Heart left ventricle (tissue), 16 donors: Measurements from ENCODE around the gene TYR. TPM values are rescaled to one million over a fixed set of nuclear protein-coding genes. Genes with fewer than 3 reads are reported as not detected.
"Not testable (repeated sequence)": the region's sequence is repeated elsewhere in the genome, so short reads cannot be mapped to it uniquely, and the experiment has no call there.

Experiments
- ATAC-seq, 4 donors: fragments of 200-7000 bp; cut with Tn5 transposase; one replicate each; pipeline ENCODE4 v1.9.1; 2020 to 2022; ENCODE audit warnings: moderate library complexity in 4 of 4, mild to moderate bottlenecking in 3 of 4, moderate number of reproducible peaks in 1 of 4
- DNase-seq, 5 donors: peaks; one replicate each; pipeline ENCODE4 v3.0.0-alpha.2; 2020
- H3K27ac ChIP-seq, 12 donors: fragments of 200-600 bp; sonication (generic) in 4 of 12; one replicate each; pipeline versions ENCODE4 v1.5.0 to v1.8.0; 2016 to 2022; ENCODE audit warnings: mild to moderate bottlenecking in 2 of 12
- H3K27me3 ChIP-seq, 9 donors: fragments of 200-600 bp; sonication (generic) in 2 of 9; one replicate each; pipeline versions ENCODE4 v1.5.1 to v1.8.0; 2016 to 2022; ENCODE audit warnings: mild to moderate bottlenecking in 3 of 9
- H3K36me3 ChIP-seq, 9 donors: fragments of 200-600 bp; sonication (generic) in 2 of 9; one replicate each; pipeline versions ENCODE4 v1.5.0 to v1.8.0; 2018 to 2022; ENCODE audit warnings: mild to moderate bottlenecking in 2 of 9
- H3K4me1 ChIP-seq, 12 donors: fragments of 200-600 bp; sonication (generic) in 4 of 12; one replicate each; pipeline versions ENCODE4 v1.5.0 to v1.8.0; 2016 to 2022; ENCODE audit warnings: mild to moderate bottlenecking in 3 of 12
- H3K4me3 ChIP-seq, 12 donors: fragments of 200-600 bp; sonication (generic) in 4 of 12; one replicate each; pipeline versions ENCODE4 v1.5.0 to v1.8.0; 2017 to 2022; ENCODE audit warnings: mild to moderate bottlenecking in 9 of 12, moderate library complexity in 4 of 12
- H3K9me3 ChIP-seq, 12 donors: fragments of 200-600 bp; sonication (generic) in 4 of 12; one replicate each; pipeline versions ENCODE4 v1.5.0 to v1.8.0; 2016 to 2022; ENCODE audit warnings: mild to moderate bottlenecking in 1 of 12
- POLR2A ChIP-seq, 2 donors: fragments of 450-650 bp; IDR thresholded peaks; one replicate each; pipeline ENCODE4 v1.6.1; 2017; ENCODE audit warnings: antibody characterized with exemption in 2 of 2, mild to moderate bottlenecking in 2 of 2, moderate library complexity in 2 of 2
- WGBS, 4 donors: extraction: QIAGEN DNeasy Blood & Tissue Kit in 2 of 4; methylation state at CpG; one replicate each; pipeline versions ENCODE4 v1.1.5 to v1.1.7; 2013 to 2018; 5-methylcytosine and 5-hydroxymethylcytosine counted together
- intact Hi-C, 10 donors: fragments of 100-400 bp; cut with DNase I; formaldehyde crosslinking; loops; one replicate each; pipeline versions ENCODE4 v1.11.1 to v1.14.2; 2022
- polyA plus RNA-seq, 2 donors: library from polyadenylated mRNA; stranded (reverse); fragments of 200-250 nt; gene quantifications; one replicate each; pipeline ENCODE4 v1.2.3, GENCODE V29; 2013
- total RNA-seq, 9 donors: library from RNA; depleted of rRNA in 2 of 9; stranded (reverse); fragments of >200 nt in 2 of 9; fragmentation: NEBNext Ultra II Directional in 3 of 9; extraction: Animal tissue kit (Norgen Biotek cat#: 25700) in 3 of 9; gene quantifications; one replicate each; pipeline versions ENCODE4 v1.1.0 to v1.2.4, GENCODE V29; 2016 to 2023
- TF ChIP-seq, protein P1 (sequence below), 12 donors: fragments of 200-600 bp; sonication (generic) in 4 of 12; IDR thresholded peaks; one replicate each; pipeline versions ENCODE4 v1.5.0 to v1.8.0; 2018 to 2022; ENCODE audit warnings: antibody characterized with exemption in 12 of 12, mild to moderate bottlenecking in 5 of 12
- donor health status: ischemic (EF 13 %, LVEDD 7.1; RV severe dilation, severe dysfunction).
- donor health status: healthy with polysubstance abuse.
- donor health status: DM: no; HTN: yes; CAD: no.
- donor health status: DM: no; HTN: no; CAD: no.
- donor health status: ischemic (EF 25% LVEDD 6.9; RV normal size, moderate dysfunction).
- donor health status: ischemic (EF 25% LVEDD 5.7; RV mildly dilated, moderate dysfunction).
- donor health status: healthy.
- donor health status: DM: yes; HTN: yes; CAD: no.
- donor health status: ischemic (EF 35%, LVEDD 5.7; RV mildly dilated, moderate dysfunction).
- donor health status: nonischemic (EF 11% LVEDD 7.7; RV severe dilation, severe dysfunction).
- donor health status: DM: yes; HTN: yes; CAD: no.
- donor health status: PGD.
- donor health status: ischemic (EF 29% LVEDD 5.4; RV normal size, mild dysfunction).
- donor health status: nonischemic (EF 23%, LVEDD 6.1; RV moderate dilation, normal function).

Gene TYR
- total and polyA plus RNA-seq, 11 donors: not detected

DNA sequence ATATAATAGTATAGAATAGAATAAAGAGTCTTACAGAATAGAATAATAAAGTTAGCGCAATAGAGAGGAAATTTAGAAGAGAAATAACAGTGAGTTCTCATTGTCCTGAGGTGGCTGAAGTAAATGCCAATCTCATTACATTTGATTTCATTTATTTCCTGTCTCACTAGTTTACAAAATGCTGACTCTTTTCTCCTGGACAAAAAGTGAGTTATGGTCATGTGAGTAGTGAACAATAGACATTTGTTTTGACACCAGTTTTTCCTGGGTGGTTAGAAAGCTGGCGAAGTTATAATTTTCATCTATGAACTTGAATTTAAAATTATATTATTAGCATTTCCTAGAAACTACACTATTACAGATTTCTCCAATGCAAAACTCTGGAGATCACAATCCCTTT lies 143.7 kb downstream of the TYR start:
- H3K27ac ChIP-seq: no peak overlapping the region
- H3K4me1 ChIP-seq: no peaks in the 10 kb centered on the region
- no peak for DNase-seq
- H3K9me3 ChIP-seq: no peaks in the 10 kb centered on the region
- ATAC-seq: no peak
- no peak overlapping the region for H3K4me3 ChIP-seq
- TF ChIP-seq POLR2A (IDR thresholded peaks at IDR 0.05): no peak
- TF ChIP-seq, protein P1, sequence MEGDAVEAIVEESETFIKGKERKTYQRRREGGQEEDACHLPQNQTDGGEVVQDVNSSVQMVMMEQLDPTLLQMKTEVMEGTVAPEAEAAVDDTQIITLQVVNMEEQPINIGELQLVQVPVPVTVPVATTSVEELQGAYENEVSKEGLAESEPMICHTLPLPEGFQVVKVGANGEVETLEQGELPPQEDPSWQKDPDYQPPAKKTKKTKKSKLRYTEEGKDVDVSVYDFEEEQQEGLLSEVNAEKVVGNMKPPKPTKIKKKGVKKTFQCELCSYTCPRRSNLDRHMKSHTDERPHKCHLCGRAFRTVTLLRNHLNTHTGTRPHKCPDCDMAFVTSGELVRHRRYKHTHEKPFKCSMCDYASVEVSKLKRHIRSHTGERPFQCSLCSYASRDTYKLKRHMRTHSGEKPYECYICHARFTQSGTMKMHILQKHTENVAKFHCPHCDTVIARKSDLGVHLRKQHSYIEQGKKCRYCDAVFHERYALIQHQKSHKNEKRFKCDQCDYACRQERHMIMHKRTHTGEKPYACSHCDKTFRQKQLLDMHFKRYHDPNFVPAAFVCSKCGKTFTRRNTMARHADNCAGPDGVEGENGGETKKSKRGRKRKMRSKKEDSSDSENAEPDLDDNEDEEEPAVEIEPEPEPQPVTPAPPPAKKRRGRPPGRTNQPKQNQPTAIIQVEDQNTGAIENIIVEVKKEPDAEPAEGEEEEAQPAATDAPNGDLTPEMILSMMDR (IDR thresholded peaks at IDR 0.05): no peak
- WGBS, 4 donors: 90 to 93% (median 91%) methylated on average over 2 of the region's 2 CpGs
- H3K27me3 ChIP-seq: no peaks in the 10 kb centered on the region
- intact Hi-C loops: no loop called here
- peaks cover 0 to 17% (median 0%) of the 10 kb centered on the region in 9 donors for H3K36me3 ChIP-seq

GRCh38 chr11:89327885-89328284 lies 150.2 kb downstream of the TYR start:
- Histone ChIP-seq H3K4me1 (no peaks in the 10 kb centered on the region), H3K9me3 (no peaks in the 10 kb centered on the region), H3K4me3 (no peak overlapping the region), H3K36me3 (peaks cover 0 to 15% (median 0%) of the 10 kb centered on the region in 9 donors), H3K27ac (no peak overlapping the region), H3K27me3 (no peaks in the 10 kb centered on the region)
- DNase-seq (no peak), ATAC-seq (no peak)
- intact Hi-C loops: no loop called here
- TF ChIP-seq POLR2A (IDR thresholded peaks at IDR 0.05): no peak
- TF ChIP-seq, protein P1 (IDR thresholded peaks at IDR 0.05): no peak
- WGBS, 4 donors: 88 to 93% (median 91%) methylated on average over 5 of the region's 5 CpGs

DNA sequence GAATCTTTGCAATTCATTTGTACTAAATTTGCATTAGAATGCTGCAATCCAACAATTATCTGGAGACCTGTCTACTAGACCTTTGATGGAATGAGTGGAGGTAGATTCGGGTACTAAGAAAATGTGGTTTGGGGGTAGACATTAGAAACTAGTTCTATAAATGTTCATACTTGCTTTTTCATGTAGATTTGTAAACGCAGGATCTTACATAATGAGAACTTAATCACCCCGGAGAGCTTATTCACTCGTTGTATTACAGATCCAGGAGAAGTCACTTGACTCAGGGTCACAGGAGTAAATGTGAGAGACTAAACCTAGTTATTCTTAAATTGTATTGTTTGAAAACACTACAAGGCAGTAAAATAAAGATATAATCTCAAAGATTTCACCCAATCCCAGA lies 154.3 kb downstream of the TYR start:
- not testable (repeated sequence) for H3K4me1 ChIP-seq, DNase-seq, H3K4me3 ChIP-seq, H3K27ac ChIP-seq, H3K36me3 ChIP-seq, H3K9me3 ChIP-seq, H3K27me3 ChIP-seq, ATAC-seq
- WGBS, 4 donors: 71 to 80% (median 77%) methylated on average over 4 of the region's 4 CpGs
- intact Hi-C loops: loop anchor here in 7 of 10 donors (10.0 kb wide), 1 partner anchor 283 kb away; no protein-coding TSS in a partner anchor

DNA sequence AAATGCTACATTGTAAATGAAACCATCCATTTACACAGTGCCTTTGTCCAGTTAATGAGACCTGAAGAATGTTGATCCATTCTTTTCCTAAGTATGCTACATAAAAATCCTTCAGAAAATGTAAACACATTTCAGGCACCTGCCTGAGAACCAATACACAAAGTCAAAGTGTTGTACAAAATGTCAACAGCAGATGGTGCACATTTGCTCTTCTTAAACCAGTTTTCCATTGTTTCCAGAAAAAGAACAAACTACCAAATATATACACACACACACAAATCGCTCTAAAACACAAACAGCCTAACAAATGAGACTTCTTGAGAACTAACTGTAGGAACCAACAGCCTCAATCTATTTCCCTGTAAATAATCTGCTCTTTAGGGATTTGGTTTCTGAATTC lies 156.0 kb downstream of the TYR start:
- not testable (repeated sequence) for H3K4me1 ChIP-seq, H3K4me3 ChIP-seq, ATAC-seq, DNase-seq, H3K27ac ChIP-seq, H3K27me3 ChIP-seq, H3K36me3 ChIP-seq, H3K9me3 ChIP-seq
- WGBS, 4 donors: 21 to 43% (median 31%) methylated on average over 1 of the region's 1 CpG
- intact Hi-C loops: loop anchor here in 7 of 10 donors (10.0 kb wide), 1 partner anchor 281 kb away; no protein-coding TSS in a partner anchor
- TF ChIP-seq, protein P1 (IDR thresholded peaks at IDR 0.05): peak; percentile 8 to 52 (median 39)

DNA sequence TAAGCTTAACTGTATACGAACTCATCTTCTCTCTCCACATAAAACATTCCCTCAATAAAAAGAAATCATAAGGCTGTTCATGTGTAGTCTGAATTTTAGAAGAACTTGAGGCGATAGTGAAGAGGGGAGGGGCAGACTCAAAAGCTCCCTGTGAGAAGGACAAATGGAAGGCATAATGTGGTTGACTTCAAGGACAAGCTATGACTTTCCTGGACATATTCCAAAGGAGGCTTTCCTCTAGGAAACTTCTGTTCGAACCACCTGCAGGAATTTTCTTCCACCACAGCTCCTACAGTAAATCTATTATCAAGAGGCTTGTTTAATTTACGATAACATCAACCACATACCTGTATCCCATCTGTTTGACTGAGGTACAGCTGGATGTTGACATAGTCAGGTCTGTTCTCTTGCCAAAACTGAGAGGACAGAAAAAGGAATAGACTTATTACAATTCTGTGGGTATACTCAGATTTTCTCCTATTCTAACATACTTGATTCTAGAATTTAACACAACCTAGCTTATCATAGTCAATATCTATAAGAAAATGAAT lies 159.5 kb downstream of the TYR start:
- 70 to 81% (median 79%) methylated on average over 4 of the region's 4 CpGs for WGBS, 4 donors
- not testable (repeated sequence) for H3K36me3 ChIP-seq, H3K27ac ChIP-seq, H3K4me3 ChIP-seq, H3K27me3 ChIP-seq, H3K9me3 ChIP-seq, DNase-seq, ATAC-seq
- intact Hi-C loops: loop anchor here in 7 of 10 donors (10.0 kb wide), 1 partner anchor 278 kb away; no protein-coding TSS in a partner anchor
- H3K4me1 ChIP-seq: peaks cover 0 to 13% (median 0%) of the 10 kb centered on the region in 12 donors

- not testable (repeated sequence) for H3K9me3 ChIP-seq, H3K4me3 ChIP-seq, H3K27me3 ChIP-seq, DNase-seq, ATAC-seq, H3K36me3 ChIP-seq
- 34 to 47% (median 36%) methylated on average over 2 of the region's 2 CpGs for WGBS, 4 donors
- peaks cover 0 to 19% (median 0%) of the 10 kb centered on the region in 12 donors for H3K4me1 ChIP-seq
- intact Hi-C loops: loop anchor here in 7 of 10 donors (10.0 kb wide), 1 partner anchor 277 kb away; no protein-coding TSS in a partner anchor
- H3K27ac ChIP-seq: peak overlapping the region in 1 of 12 donors; percentile 15
Observed at GRCh38 chr11:89338073-89338472, 160.4 kb downstream of the TYR start.

DNA sequence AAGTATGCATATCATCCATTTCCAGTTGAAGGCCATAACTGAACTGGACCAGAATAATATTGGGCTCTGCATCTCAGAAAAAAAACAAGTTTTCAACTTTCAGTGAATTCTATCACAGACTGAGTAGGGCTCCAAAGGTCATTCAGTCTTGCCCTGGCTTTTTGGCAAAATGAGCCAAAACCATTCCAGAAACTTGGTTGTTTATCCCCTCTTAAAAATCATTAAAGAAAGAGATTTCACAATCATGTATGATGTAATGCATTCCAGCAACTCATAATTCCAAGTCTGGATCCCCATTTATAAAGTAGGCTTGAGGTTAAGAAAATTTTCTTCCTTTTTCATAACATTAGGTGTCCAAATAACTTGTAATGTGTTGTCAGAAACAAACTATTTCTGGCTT lies 162.8 kb downstream of the TYR start:
- intact Hi-C loops: loop anchor here in 1 of 10 donors (10.0 kb wide), 1 partner anchor 144 kb away; no protein-coding TSS in a partner anchor
- H3K4me1 ChIP-seq: peaks cover 0 to 19% (median 0%) of the 10 kb centered on the region in 12 donors
- not testable (repeated sequence) for H3K9me3 ChIP-seq, H3K36me3 ChIP-seq, H3K27me3 ChIP-seq, H3K4me3 ChIP-seq
- ATAC-seq: peak; percentile 43 to 78 (median 68)
- peak in 1 of 5 donors; percentile 8 for DNase-seq
- peak overlapping the region in 7 of 12 donors; percentile 47 to 82 (median 66) for H3K27ac ChIP-seq

- DNase-seq: peak in 4 of 5 donors; percentile 32 to 76 (median 56)
- H3K27me3 ChIP-seq, H3K36me3 ChIP-seq, H3K4me3 ChIP-seq, H3K9me3 ChIP-seq: not testable (repeated sequence)
- Histone ChIP-seq H3K4me1 (peaks cover 0 to 19% (median 0%) of the 10 kb centered on the region in 12 donors), H3K27ac (peak overlapping the region in 10 of 12 donors; percentile 20 to 82 (median 63))
- 44 to 66% (median 50%) methylated on average over 3 of the region's 3 CpGs for WGBS, 4 donors
- ATAC-seq: peak; percentile 84 to 93 (median 90)
- intact Hi-C loops: loop anchor here in 1 of 10 donors (10.0 kb wide), 1 partner anchor 142 kb away; no protein-coding TSS in a partner anchor
Observed at GRCh38 chr11:89342880-89343572, 165.4 kb downstream of the TYR start.
